Caco-2 (cell line): ENCODE measurements around the gene MYH7B. TPM values are rescaled to one million over a fixed set of nuclear protein-coding genes. Genes with fewer than 3 reads are reported as not detected.

Experiments
- BruUV-seq: library from RNA; stranded (reverse); fragments of 400-500 nt; replicated peaks from 2 replicates; lab custom pipeline; 2021; lab: Mats Ljungman, UMichigan
- CTCF ChIA-PET: fragments of 300-600 bp; sonication (Branson Sonifier 250); formaldehyde crosslinking; loops from one replicate; lab custom pipeline; 2022; ENCODE audit warnings: antibody characterized with exemption; lab: Charles Lee
- POLR2A ChIA-PET: fragments of 300-600 bp; sonication (Branson Sonifier 250); formaldehyde crosslinking; loops from one replicate; lab custom pipeline; 2022; ENCODE audit warnings: antibody characterized with exemption; lab: Charles Lee
- DNase-seq, 2 experiments: peaks; one replicate each; pipeline versions ENCODE4 v3.0.0 to v3.0.0-alpha.2; 2020 to 2022
- H3K27me3 ChIP-seq: replicated peaks from 2 replicates; pipeline ENCODE4 v1.6.0; 2011; ENCODE audit warnings: low read length; ENCODE audit not compliant: control insufficient read depth, insufficient read depth
- H3K36me3 ChIP-seq: 2 replicates; pipeline ENCODE4 v1.5.1; 2011; ENCODE audit warnings: low read length; ENCODE audit not compliant: control insufficient read depth, insufficient read depth
- H3K4me1 ChIP-seq: fragments of 250-450 bp; sonication (Bioruptor Pico); 2 replicates; pipeline ENCODE4 v1.5.1; 2020; ENCODE audit warnings: mild to moderate bottlenecking
- H3K4me3 ChIP-seq: 2 replicates; pipeline ENCODE4 v1.5.1; 2011; ENCODE audit warnings: low read depth, mild to moderate bottlenecking, control low read depth, low read length
- H3K9me3 ChIP-seq: fragments of 250-450 bp; sonication (Bioruptor Pico); 2 replicates; pipeline ENCODE4 v1.5.1; 2020; ENCODE audit warnings: mild to moderate bottlenecking, moderate library complexity
- H3K27ac Mint-ChIP-seq: one replicate; pipeline ENCODE4 v1.8.0; 2022; ENCODE audit warnings: mixed read lengths; ENCODE audit not compliant: unreplicated experiment
- H3K27me3 Mint-ChIP-seq: one replicate; pipeline ENCODE4 v1.8.0; 2022; ENCODE audit warnings: mixed read lengths; ENCODE audit not compliant: insufficient read depth, unreplicated experiment
- H3K36me3 Mint-ChIP-seq: one replicate; pipeline ENCODE4 v1.8.0; 2022; ENCODE audit warnings: mild to moderate bottlenecking, mixed read lengths; ENCODE audit not compliant: insufficient read depth, unreplicated experiment
- H3K4me1 Mint-ChIP-seq: one replicate; pipeline ENCODE4 v1.8.0; 2022; ENCODE audit warnings: low read depth, mixed read lengths; ENCODE audit not compliant: unreplicated experiment
- H3K4me3 Mint-ChIP-seq: one replicate; pipeline ENCODE4 v1.8.0; 2022; ENCODE audit warnings: mild to moderate bottlenecking, moderate library complexity, mixed read lengths; ENCODE audit not compliant: unreplicated experiment
- H3K9me3 Mint-ChIP-seq: one replicate; pipeline ENCODE4 v1.8.0; 2022; ENCODE audit warnings: mixed read lengths; ENCODE audit not compliant: unreplicated experiment
- CTCF ChIP-seq, 2 experiments: fragments of 200-600 bp in 1 of 2; IDR thresholded peaks; 1 replicate in 1 of 2; 2 replicates in 1 of 2; pipeline versions ENCODE4 v1.5.1 to v1.8.0; 2011 to 2022; ENCODE audit warnings: antibody characterized with exemption in 1 of 2, control low read depth in 1 of 2, inconsistent platforms in 1 of 2, low read depth in 1 of 2, low read length in 1 of 2, mild to moderate bottlenecking in 1 of 2, moderate library complexity in 1 of 2; ENCODE audit not compliant: insufficient read depth in 1 of 2, severe bottlenecking in 1 of 2, unreplicated experiment in 1 of 2
- intact Hi-C: fragments of 100-400 bp; cut with micrococcal nuclease; formaldehyde crosslinking; loops from one replicate; pipeline ENCODE4 v1.10.0; 2022; ENCODE audit not compliant: unreplicated experiment
- total RNA-seq: library from RNA; stranded (reverse); gene quantifications from 2 replicates; pipeline ENCODE4 v1.2.3, GENCODE V29; 2022

MYH7B gene
- total RNA-seq, 1 experiment from 2014 or later, result 2.5 TPM

GRCh38 chr20:34971561-34972235 is 16.0 kb downstream of the MYH7B start:
- no peak for DNase-seq
- Histone ChIP-seq H3K4me3 (no peak overlapping the region), H3K36me3 (no peaks in the 10 kb centered on the region), H3K27me3 (no peaks in the 10 kb centered on the region), H3K9me3 (no peaks in the 10 kb centered on the region), H3K4me1 (no peaks in the 10 kb centered on the region)
- no peak overlapping the region for H3K27ac Mint-ChIP-seq
- ChIA-PET POLR2A (no interaction called here), CTCF (interaction anchor here (1.2 to 2.2 kb wide), 3 partner anchors 16 to 97 kb away, joined by 4 to 10 read pairs (median 8); partner anchors contain the start of genes ACSS2, GSS and MYH7B)
- H3K4me3 Mint-ChIP-seq, result no peak overlapping the region
- BruUV-seq, result no TSS peak
- H3K27me3 Mint-ChIP-seq, result peaks cover 2% of the 10 kb centered on the region
- TF ChIP-seq CTCF (IDR thresholded peaks at IDR 0.05; ENCODE audit: insufficient read depth in 1 of 2, low read depth in 1 of 2, low read length in 1 of 2, severe bottlenecking in 1 of 2, unreplicated experiment in 1 of 2), result no peak
- H3K9me3 Mint-ChIP-seq, result no peaks in the 10 kb centered on the region
- H3K4me1 Mint-ChIP-seq, result no peaks in the 10 kb centered on the region
- no peaks in the 10 kb centered on the region for H3K36me3 Mint-ChIP-seq
- intact Hi-C loops, result no loop called here

GRCh38 chr20:34974246-34974645 is 18.6 kb downstream of the MYH7B start:
- no peak for DNase-seq
- POLR2A ChIA-PET, result interaction anchor here (0.6 to 0.7 kb wide), 2 partner anchors 29 to 100 kb away, joined by 3 read pairs; no protein-coding TSS in a partner anchor
- Mint-ChIP-seq H3K9me3 (no peaks in the 10 kb centered on the region), H3K4me3 (no peak overlapping the region), H3K36me3 (no peaks in the 10 kb centered on the region), H3K27me3 (peaks cover 2% of the 10 kb centered on the region), H3K27ac (no peak overlapping the region), H3K4me1 (peaks cover 7% of the 10 kb centered on the region)
- BruUV-seq, result no TSS peak
- Histone ChIP-seq H3K4me1 (peaks cover 5% of the 10 kb centered on the region), H3K36me3 (no peaks in the 10 kb centered on the region), H3K27me3 (no peaks in the 10 kb centered on the region), H3K9me3 (no peaks in the 10 kb centered on the region), H3K4me3 (no peak overlapping the region)
- TF ChIP-seq CTCF (IDR thresholded peaks at IDR 0.05; ENCODE audit: insufficient read depth in 1 of 2, low read depth in 1 of 2, low read length in 1 of 2, severe bottlenecking in 1 of 2, unreplicated experiment in 1 of 2), result no peak
- intact Hi-C loops, result no loop called here
- CTCF ChIA-PET, result interaction anchor here (0.6 to 0.8 kb wide), 2 partner anchors 17 to 661 kb away, joined by 6 to 15 read pairs; no protein-coding TSS in a partner anchor

GRCh38 chr20:34976286-34976685 is 20.6 kb downstream of the MYH7B start:
- peaks cover 7% of the 10 kb centered on the region for H3K4me1 Mint-ChIP-seq
- ChIA-PET POLR2A (interaction anchor here (1.5 kb wide), 1 partner anchor 21 kb away, joined by 3 read pairs; the partner anchor contains the start of genes GSS and MYH7B), CTCF (interaction anchor here (2.1 kb wide), 1 partner anchor 102 kb away, joined by 7 read pairs; no protein-coding TSS in a partner anchor)
- intact Hi-C loops, result no loop called here
- H3K36me3 Mint-ChIP-seq, result no peaks in the 10 kb centered on the region
- no peak for DNase-seq
- H3K27me3 Mint-ChIP-seq, result peaks cover 2% of the 10 kb centered on the region
- no TSS peak for BruUV-seq
- Histone ChIP-seq H3K4me3 (no peak overlapping the region), H3K4me1 (peaks cover 5% of the 10 kb centered on the region), H3K36me3 (no peaks in the 10 kb centered on the region), H3K9me3 (no peaks in the 10 kb centered on the region), H3K27me3 (no peaks in the 10 kb centered on the region)
- no peak for TF ChIP-seq CTCF (IDR thresholded peaks at IDR 0.05; ENCODE audit: insufficient read depth in 1 of 2, low read depth in 1 of 2, low read length in 1 of 2, severe bottlenecking in 1 of 2, unreplicated experiment in 1 of 2)
- H3K27ac Mint-ChIP-seq, result no peak overlapping the region
- H3K9me3 Mint-ChIP-seq, result no peaks in the 10 kb centered on the region
- H3K4me3 Mint-ChIP-seq, result no peak overlapping the region
